ENCODE measurements around the gene GGA3.
A peak's percentile ranks its signal among the peaks of the same experiment; 100 is the strongest.

GGA3 gene

GRCh38 chr17:75244133-75244866 is 17.1 kb downstream of the GGA3 start:
- DNase-seq: no peak

GRCh38 chr17:75242461-75243042 is 18.9 kb downstream of the GGA3 start:
- DNase-seq: no peak

GRCh38 chr17:75241996-75242460 is 19.4 kb downstream of the GGA3 start:
- no peak for DNase-seq

GRCh38 chr17:75241502-75241901 is 19.9 kb downstream of the GGA3 start:
- DNase-seq: no peak

GRCh38 chr17:75241143-75241430 is 20.3 kb downstream of the GGA3 start:
- peak; percentile 22 for DNase-seq

- peak; percentile 51 for DNase-seq
Measured at GRCh38 chr17:75240394-75241142, 20.8 kb downstream of the GGA3 start.

GRCh38 chr17:75239778-75240393 is 21.5 kb downstream of the GGA3 start:
- no peak for DNase-seq

- DNase-seq: no peak
Measured at GRCh38 chr17:75239214-75239613, 22.2 kb downstream of the GGA3 start.

- peak; percentile 59 for DNase-seq
Measured at GRCh38 chr17:75238684-75239191, 22.7 kb downstream of the GGA3 start.

GRCh38 chr17:75238020-75238580 is 23.3 kb downstream of the GGA3 start:
- no peak for DNase-seq

GRCh38 chr17:75237100-75238014 is 24.0 kb downstream of the GGA3 start:
- DNase-seq: no peak

GRCh38 chr17:75232786-75233185 is 28.6 kb downstream of the GGA3 start:
- DNase-seq: no peak

- DNase-seq: no peak
Measured at GRCh38 chr17:75231741-75232464, 29.5 kb downstream of the GGA3 start.

- DNase-seq: no peak
Measured at GRCh38 chr17:75231071-75231470, 30.3 kb downstream of the GGA3 start.

- no peak for DNase-seq
Measured at GRCh38 chr17:75228847-75229246, 32.6 kb downstream of the GGA3 start.

GRCh38 chr17:75228305-75228704 is 33.1 kb downstream of the GGA3 start:
- no peak for DNase-seq

GRCh38 chr17:75227729-75228128 is 33.7 kb downstream of the GGA3 start:
- no peak for DNase-seq

- DNase-seq: no peak
Measured at GRCh38 chr17:75225016-75225415, 36.4 kb downstream of the GGA3 start.

GRCh38 chr17:75219815-75220214 is 41.6 kb downstream of the GGA3 start:
- DNase-seq: no peak

- no peak for DNase-seq
Measured at GRCh38 chr17:75218131-75218530, 43.3 kb downstream of the GGA3 start.

GRCh38 chr17:75209061-75209460 is 52.3 kb downstream of the GGA3 start:
- DNase-seq: no peak
